ENCODE data around the gene CNGA2. TPM values are rescaled to one million over a fixed set of nuclear protein-coding genes. Genes with fewer than 3 reads are reported as not detected.

The CNGA2 gene
- total RNA-seq, 2 experiments from 2014 or later: not detected

DNA sequence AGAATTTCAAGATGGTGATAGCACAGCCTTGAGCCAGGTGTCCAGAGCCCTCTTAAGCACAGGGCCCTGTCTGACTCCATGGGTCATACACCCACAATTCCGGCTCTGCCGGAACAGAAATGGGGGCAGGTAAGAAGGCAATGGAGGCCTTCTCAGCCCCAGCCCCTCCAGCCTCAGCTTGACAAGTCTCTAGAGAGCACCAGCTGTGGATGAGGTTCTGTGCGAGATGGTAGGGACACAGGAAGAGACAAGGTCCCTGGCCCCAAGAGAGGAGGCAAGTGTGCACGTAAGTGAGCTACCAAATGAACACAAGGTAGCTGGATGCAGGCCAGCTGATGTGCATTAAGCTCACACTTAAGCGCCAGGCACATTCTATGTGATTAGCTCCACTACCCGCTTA is 41.7 kb upstream of the CNGA2 start:
- Histone ChIP-seq H3K27ac (ENCODE audit: low read depth in 1 of 2, low read length in 2 of 2) (no peak overlapping the region), H3K4me3 (ENCODE audit: low read length) (no peak overlapping the region), H3K9me3 (ENCODE audit: control insufficient read depth in 1 of 2, insufficient read depth in 1 of 2, low read length in 2 of 2) (no peaks in the 10 kb centered on the region), H3K4me1 (ENCODE audit: insufficient read depth, low read length) (no peaks in the 10 kb centered on the region), H3K27me3 (ENCODE audit: control insufficient read depth in 1 of 2, insufficient read depth in 2 of 2, low read length in 2 of 2) (no peaks in the 10 kb centered on the region), H3K36me3 (ENCODE audit: insufficient read depth, low read length) (no peaks in the 10 kb centered on the region)
- DNase-seq: no peak
- no peak for TF ChIP-seq CTCF (IDR thresholded peaks at IDR 0.05)
- no peaks in the 10 kb centered on the region for H3K4me1 Mint-ChIP-seq (ENCODE audit: low read depth)
- intact Hi-C loops (cut with DNase I, micrococcal nuclease): no loop called here
- POLR2A ChIA-PET: no interaction called here
- peaks cover 24% of the 10 kb centered on the region for H3K27me3 Mint-ChIP-seq
- no peaks in the 10 kb centered on the region for H3K9me3 Mint-ChIP-seq
- no peak for ATAC-seq (ENCODE audit: poor library complexity)
- H3K27ac Mint-ChIP-seq: no peak overlapping the region
- no peaks in the 10 kb centered on the region for H3K36me3 Mint-ChIP-seq (ENCODE audit: low read depth)
- H3K4me3 Mint-ChIP-seq: no peak overlapping the region
- CTCF ChIA-PET: no interaction called here

DNA sequence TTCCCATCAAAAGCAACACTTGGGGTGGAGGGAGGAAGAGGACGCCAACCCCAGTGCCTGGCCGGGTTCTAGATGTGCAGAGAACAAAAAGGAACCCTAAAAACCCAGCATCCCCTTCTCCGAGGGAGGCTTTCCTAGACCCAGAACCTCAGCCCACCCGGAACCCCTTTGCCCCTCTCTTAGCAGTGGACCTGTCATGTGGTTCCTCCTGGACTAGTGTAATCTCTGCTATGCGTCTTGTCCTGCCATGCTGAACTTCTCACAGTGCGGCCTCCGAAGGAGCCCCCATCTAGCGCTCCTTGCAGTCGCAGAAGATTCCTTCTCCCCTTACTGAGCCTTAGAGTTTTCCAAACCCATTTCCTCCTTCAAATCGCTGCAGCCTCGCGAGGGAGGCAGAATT is 40.4 kb upstream of the CNGA2 start:
- ChIA-PET POLR2A (no interaction called here), CTCF (no interaction called here)
- no peaks in the 10 kb centered on the region for H3K36me3 Mint-ChIP-seq (ENCODE audit: low read depth)
- no peak for DNase-seq
- peaks cover 24% of the 10 kb centered on the region for H3K27me3 Mint-ChIP-seq
- Histone ChIP-seq H3K27me3 (ENCODE audit: control insufficient read depth in 1 of 2, insufficient read depth in 2 of 2, low read length in 2 of 2) (no peaks in the 10 kb centered on the region), H3K4me1 (ENCODE audit: insufficient read depth, low read length) (no peaks in the 10 kb centered on the region), H3K27ac (ENCODE audit: low read depth in 1 of 2, low read length in 2 of 2) (no peak overlapping the region), H3K36me3 (ENCODE audit: insufficient read depth, low read length) (no peaks in the 10 kb centered on the region), H3K4me3 (ENCODE audit: low read length) (no peak overlapping the region), H3K9me3 (ENCODE audit: control insufficient read depth in 1 of 2, insufficient read depth in 1 of 2, low read length in 2 of 2) (no peaks in the 10 kb centered on the region)
- H3K27ac Mint-ChIP-seq: no peak overlapping the region
- no peaks in the 10 kb centered on the region for H3K9me3 Mint-ChIP-seq
- no peak overlapping the region for H3K4me3 Mint-ChIP-seq
- no peak for ATAC-seq (ENCODE audit: poor library complexity)
- intact Hi-C loops (cut with DNase I, micrococcal nuclease): no loop called here
- TF ChIP-seq CTCF (IDR thresholded peaks at IDR 0.05): no peak
- H3K4me1 Mint-ChIP-seq (ENCODE audit: low read depth): no peaks in the 10 kb centered on the region

GRCh38 chrX:151694661-151695582 is 39.6 kb upstream of the CNGA2 start, which contains the start of gene PRRG3:
Gene PRRG3, plus strand, starts transcription at chrX:151695458. Its CDS starts 3,357 bp downstream, at chrX:151698815.
- Histone ChIP-seq H3K4me3 (ENCODE audit: low read length) (no peak within 1 kb of the TSS), H3K9me3 (ENCODE audit: control insufficient read depth in 1 of 2, insufficient read depth in 1 of 2, low read length in 2 of 2) (no peaks in the 10 kb centered on the region), H3K27me3 (ENCODE audit: control insufficient read depth in 1 of 2, insufficient read depth in 2 of 2, low read length in 2 of 2) (no peaks in the 10 kb centered on the region), H3K36me3 (ENCODE audit: insufficient read depth, low read length) (no peaks in the 10 kb centered on the region), H3K4me1 (ENCODE audit: insufficient read depth, low read length) (no peaks in the 10 kb centered on the region), H3K27ac (ENCODE audit: low read depth in 1 of 2, low read length in 2 of 2) (no peak within 1 kb of the TSS)
- TF ChIP-seq CTCF (IDR thresholded peaks at IDR 0.05): no peak
- Mint-ChIP-seq H3K36me3 (ENCODE audit: low read depth) (no peaks in the 10 kb centered on the region), H3K27me3 (peaks cover 24% of the 10 kb centered on the region), H3K4me1 (ENCODE audit: low read depth) (no peaks in the 10 kb centered on the region), H3K27ac (no peak within 1 kb of the TSS), H3K4me3 (no peak within 1 kb of the TSS), H3K9me3 (no peaks in the 10 kb centered on the region)
- no peak for DNase-seq
- ChIA-PET CTCF (no interaction called here), POLR2A (no interaction called here)
- ATAC-seq (ENCODE audit: poor library complexity): no peak
- intact Hi-C loops (cut with DNase I, micrococcal nuclease): no loop called here
